IMR-90 (cell line): Measurements from ENCODE around the gene SRCIN1. TPM values are rescaled to one million over a fixed set of nuclear protein-coding genes. Genes with fewer than 3 reads are reported as not detected.

Experiments used
- ATAC-seq: fragments of 200-7000 bp; cut with Tn5 transposase; 2 replicates; pipeline ENCODE4 v1.9.1; 2020; ENCODE audit warnings: low read depth, mild to moderate bottlenecking, moderate library complexity
- BruUV-seq: library from RNA; stranded (reverse); fragments of 400-500 nt; replicated peaks from 2 replicates; lab custom pipeline; 2021; lab: Mats Ljungman, UMichigan
- CTCF ChIA-PET: fragments of 300-600 bp; formaldehyde crosslinking; extraction: SDS; loops from one replicate; lab custom pipeline; 2021; ENCODE audit warnings: antibody characterized with exemption; lab: Yijun Ruan, JAX
- POLR2A ChIA-PET: fragments of 300-600 bp; sonication (Branson Sonifier 250); formaldehyde crosslinking; loops from one replicate; lab custom pipeline; 2022; ENCODE audit warnings: antibody characterized with exemption; ENCODE audit not compliant: unreplicated experiment; lab: Charles Lee
- DNase-seq: peaks from one replicate; pipeline ENCODE4 v3.0.0; 2013
- H2AFZ ChIP-seq: replicated peaks from 2 replicates; pipeline ENCODE3; 2013; ENCODE audit warnings: low read length, mild to moderate bottlenecking; ENCODE audit not compliant: poor library complexity
- H2AK5ac ChIP-seq: 2 replicates; pipeline ENCODE4 v1.6.1; 2013; ENCODE audit warnings: low read depth, low read length, inconsistent platforms
- H2AK9ac ChIP-seq: replicated peaks from 2 replicates; pipeline ENCODE3; 2013; ENCODE audit warnings: mild to moderate bottlenecking, low read depth, low read length, moderate library complexity; ENCODE audit not compliant: poor library complexity
- H2BK120ac ChIP-seq: 2 replicates; pipeline ENCODE4 v1.6.1; 2013; ENCODE audit warnings: low read depth, low read length, inconsistent platforms
- H2BK15ac ChIP-seq: 3 replicates; pipeline ENCODE4 v1.6.1; 2013; ENCODE audit warnings: low read depth, low read length, inconsistent platforms
- H2BK20ac ChIP-seq: 2 replicates; pipeline ENCODE4 v1.6.1; 2013; ENCODE audit warnings: low read depth, mild to moderate bottlenecking, inconsistent platforms, low read length, moderate library complexity
- H2BK5ac ChIP-seq: 2 replicates; pipeline ENCODE4 v1.6.1; 2013; ENCODE audit warnings: mild to moderate bottlenecking, low read depth, low read length, inconsistent platforms; ENCODE audit not compliant: poor library complexity, severe bottlenecking
- H3K14ac ChIP-seq: replicated peaks from 2 replicates; pipeline ENCODE4 v1.6.1; 2013; ENCODE audit warnings: low read depth, low read length, inconsistent platforms
- H3K18ac ChIP-seq: 2 replicates; pipeline ENCODE4 v1.6.1; 2013; ENCODE audit warnings: low read depth, low read length, control low read depth
- H3K23ac ChIP-seq: 2 replicates; pipeline ENCODE4 v1.6.1; 2013; ENCODE audit warnings: low read depth, low read length, inconsistent platforms
- H3K27ac ChIP-seq: 2 replicates; pipeline ENCODE4 v1.5.1; 2013; ENCODE audit warnings: mild to moderate bottlenecking, control low read depth, low read length; ENCODE audit not compliant: insufficient read depth
- H3K27me3 ChIP-seq: 2 replicates; pipeline ENCODE4 v1.6.1; 2013; ENCODE audit warnings: low read length; ENCODE audit not compliant: control insufficient read depth, insufficient read depth
- H3K36me3 ChIP-seq: 2 replicates; pipeline ENCODE4 v1.6.1; 2013; ENCODE audit warnings: low read length, mixed read lengths; ENCODE audit not compliant: control insufficient read depth, insufficient read depth
- H3K4ac ChIP-seq: 2 replicates; pipeline ENCODE4 v1.6.1; 2013; ENCODE audit warnings: low read depth, low read length, inconsistent platforms
- H3K4me1 ChIP-seq: 2 replicates; pipeline ENCODE4 v1.6.1; 2013; ENCODE audit warnings: low read length, mixed read lengths; ENCODE audit not compliant: control insufficient read depth, insufficient read depth
- H3K4me2 ChIP-seq: 2 replicates; pipeline ENCODE4 v1.6.1; 2013; ENCODE audit warnings: low read depth, mild to moderate bottlenecking, control low read depth, low read length, moderate library complexity
- H3K4me3 ChIP-seq: 2 replicates; pipeline ENCODE4 v1.5.1; 2013; ENCODE audit warnings: low read depth, mild to moderate bottlenecking, control low read depth, low read length, moderate library complexity; ENCODE audit not compliant: insufficient read depth
- H3K56ac ChIP-seq: 2 replicates; pipeline ENCODE4 v1.6.1; 2013; ENCODE audit warnings: low read length, inconsistent platforms; ENCODE audit not compliant: insufficient read depth; ENCODE audit errors: extremely low read depth
- H3K79me1 ChIP-seq, 2 experiments: 2 replicates each; pipeline ENCODE4 v1.6.1; 2013; ENCODE audit warnings: low read length in 2 of 2, inconsistent platforms in 1 of 2, low read depth in 1 of 2
- H3K9ac ChIP-seq: 2 replicates; pipeline ENCODE4 v1.6.1; 2013; ENCODE audit warnings: low read depth, low read length, control low read depth
- H3K9me1 ChIP-seq: 2 replicates; pipeline ENCODE4 v1.6.1; 2013; ENCODE audit warnings: low read length, inconsistent platforms; ENCODE audit not compliant: insufficient read depth
- H3K9me3 ChIP-seq: 2 replicates; pipeline ENCODE4 v1.6.1; 2013; ENCODE audit warnings: low read length; ENCODE audit not compliant: control insufficient read depth, insufficient read depth
- H4K20me1 ChIP-seq: 2 replicates; pipeline ENCODE4 v1.6.1; 2013; ENCODE audit warnings: low read length, inconsistent platforms; ENCODE audit not compliant: insufficient read depth
- H4K5ac ChIP-seq: 2 replicates; pipeline ENCODE4 v1.6.1; 2013; ENCODE audit warnings: mild to moderate bottlenecking, low read depth, low read length, control low read depth
- H4K8ac ChIP-seq, 2 experiments: 2 replicates each; pipeline ENCODE4 v1.6.1; 2013; ENCODE audit warnings: low read depth in 2 of 2, low read length in 2 of 2, control low read depth in 1 of 2, inconsistent platforms in 1 of 2
- H4K91ac ChIP-seq: 2 replicates; pipeline ENCODE4 v1.6.1; 2013; ENCODE audit warnings: low read depth, low read length, inconsistent platforms; ENCODE audit not compliant: insufficient read depth
- BHLHE40 ChIP-seq: fragments of 150-350 bp; IDR thresholded peaks from 2 replicates; pipeline ENCODE4 v1.6.1; 2016; ENCODE audit warnings: mild to moderate bottlenecking, low read depth, low read length
- MAFK ChIP-seq: IDR thresholded peaks from 2 replicates; pipeline ENCODE4 v1.6.1; 2012; ENCODE audit warnings: low read depth, low read length, improper control_type of control experiment
- MAZ ChIP-seq: IDR thresholded peaks from 2 replicates; pipeline ENCODE4 v1.6.1; 2012; ENCODE audit warnings: low read depth, mild to moderate bottlenecking, low read length, improper control_type of control experiment, moderate library complexity, borderline replicate concordance
- MXI1 ChIP-seq: IDR thresholded peaks from 2 replicates; pipeline ENCODE4 v1.6.1; 2012; ENCODE audit warnings: low read depth, mild to moderate bottlenecking, low read length, moderate library complexity, borderline replicate concordance
- NFE2L2 ChIP-seq: fragments of 150-350 bp; IDR thresholded peaks from 2 replicates; pipeline ENCODE4 v1.6.1; 2016; ENCODE audit warnings: low read depth, mild to moderate bottlenecking, low read length
- POLR2A ChIP-seq: IDR thresholded peaks from 2 replicates; pipeline ENCODE4 v1.6.1; 2012; ENCODE audit warnings: mild to moderate bottlenecking, low read depth, low read length
- RAD21 ChIP-seq: IDR thresholded peaks from 2 replicates; pipeline ENCODE4 v1.6.1; 2012; ENCODE audit warnings: low read length, improper control_type of control experiment
- RCOR1 ChIP-seq: IDR thresholded peaks from 2 replicates; pipeline ENCODE4 v1.6.1; 2012; ENCODE audit warnings: mild to moderate bottlenecking, low read length, improper control_type of control experiment; ENCODE audit not compliant: insufficient replicate concordance
- WGBS, 2 experiments: methylation state at CpG; one replicate each; pipeline versions ENCODE4 v1.1.5 to v1.1.7; 2013; ENCODE audit warnings: missing lambda C conversion rate in 2 of 2; ENCODE audit not compliant: insufficient read length in 1 of 2; ENCODE audit errors: extremely low coverage in 2 of 2; 5-methylcytosine and 5-hydroxymethylcytosine counted together
- dilution Hi-C: fragments of 300-500 bp; cut with HindIII; formaldehyde crosslinking; loops from one replicate; pipeline ENCODE4 v1.14.3; 2018; ENCODE audit warnings: low sequenced_read_pairs; ENCODE audit not compliant: unreplicated experiment
- in situ Hi-C: fragments of 300-500 bp; cut with MboI; formaldehyde crosslinking; loops from 3 replicates; pipeline ENCODE4 v1.14.3; 2019; ENCODE audit warnings: low sequenced_read_pairs, inconsistent platforms, mixed read lengths
- intact Hi-C: fragments of 100-400 bp; cut with micrococcal nuclease; formaldehyde crosslinking; loops from 2 replicates; pipeline ENCODE4 v1.10.0; 2022
- polyA plus RNA-seq, 3 experiments: library from polyadenylated mRNA; depleted of rRNA; stranded (reverse); fragments of >200 nt; gene quantifications; 2 replicates each; pipeline ENCODE4 v1.2.3, GENCODE V29; 2012; ENCODE audit warnings: low replicate concordance in 1 of 3
- total RNA-seq: library from RNA; depleted of rRNA; stranded (reverse); fragments of >200 nt; gene quantifications from 2 replicates; pipeline ENCODE4 v1.2.3, GENCODE V29; 2012

SRCIN1 gene
- total and polyA plus RNA-seq, 2 of the 4 experiments (the other 2 are of a cell fraction): not detected

- Histone ChIP-seq H4K8ac (no peak overlapping the region), H4K20me1 (peaks cover 10% of the 10 kb centered on the region; the same call in 1 of the 2 replicates), H3K36me3 (no peaks in the 10 kb centered on the region), H4K91ac (no peak overlapping the region), H3K4me2 (no peak overlapping the region), H3K18ac (no peak overlapping the region), H3K4me1 (no peaks in the 10 kb centered on the region), H2AFZ (no peak overlapping the region), H2BK15ac (no peak overlapping the region), H3K56ac (no peak overlapping the region), H3K4ac (no peak overlapping the region), H3K27me3 (peaks cover 92% of the 10 kb centered on the region), H2AK9ac (no peak overlapping the region), H3K14ac (no peak overlapping the region), H3K27ac (no peak overlapping the region), H3K23ac (no peak overlapping the region), H4K5ac (no peak overlapping the region), H2BK120ac (no peak overlapping the region), H2AK5ac (no peak overlapping the region), H3K9me3 (peaks cover 8% of the 10 kb centered on the region; the same call in 1 of the 2 replicates), H3K79me1 (no peaks in the 10 kb centered on the region), H2BK5ac (no peak overlapping the region), H2BK20ac (no peak overlapping the region), H3K9ac (no peak overlapping the region), H3K9me1 (no peaks in the 10 kb centered on the region), H3K4me3 (no peak overlapping the region)
- DNase-seq: no peak
- in situ Hi-C loops (loop anchor here (10.0 kb wide), 1 partner anchor 101 kb away; no protein-coding TSS in a partner anchor), intact Hi-C loops (no loop called here), dilution Hi-C loops (no loop called here)
- no TSS peak for BruUV-seq
- no peak for TF ChIP-seq RAD21
- no peak for TF ChIP-seq MXI1
- no peak for TF ChIP-seq NFE2L2
- TF ChIP-seq MAZ: no peak
- TF ChIP-seq POLR2A: no peak
- no peak for TF ChIP-seq RCOR1
- no peak for TF ChIP-seq MAFK
- no peak for TF ChIP-seq BHLHE40
- WGBS, 2 experiments: 4% methylated on average over 21 of the region's 50 CpGs; no CpG with 5 or more reads in 1 of the 2 experiments
- POLR2A ChIA-PET: no interaction called here
- ATAC-seq: no peak
- CTCF ChIA-PET: interaction anchor here (0.7 kb wide), 1 partner anchor 25 kb away, joined by 3 read pairs; no protein-coding TSS in a partner anchor
Measured at GRCh38 chr17:38563362-38564253, 42.1 kb downstream of the SRCIN1 start.
